ENCODE measurements around the gene PLEKHM2. TPM values are rescaled to one million over a fixed set of nuclear protein-coding genes. Genes with fewer than 3 reads are reported as not detected.

The PLEKHM2 gene
- total and polyA plus RNA-seq, 12 donors, result 63.7 to 106 (median 76.7) TPM

- peak overlapping the region in 7 of 10 donors; percentile 13 to 93 (median 89) for H3K27ac ChIP-seq
- DNase-seq, result no peak
Observed at GRCh38 chr1:15705184-15705566, 21.1 kb downstream of the PLEKHM2 start.

GRCh38 chr1:15706751-15707150 is 22.6 kb downstream of the PLEKHM2 start:
- Histone ChIP-seq H3K36me3 (peaks cover 0 to 28% (median 0%) of the 10 kb centered on the region in 9 donors), H3K4me1 (peaks cover 21 to 93% (median 55%) of the 10 kb centered on the region in 9 donors), H3K4me3 (no peak overlapping the region), H3K27ac (peak overlapping the region in 6 of 10 donors; percentile 14 to 92 (median 34)), H3K27me3 (no peaks in the 10 kb centered on the region), H3K9me3 (no peaks in the 10 kb centered on the region)
- peak in 2 of 8 donors; percentile 6 to 14 for ATAC-seq
- TF ChIP-seq CTCF (IDR thresholded peaks at IDR 0.05), result no peak
- intact Hi-C loops (cut with DNase I), result loop anchor here in 1 of 10 donors (10.0 kb wide), 1 partner anchor 92 kb away; the partner anchor contains the start of gene DDI2
- 43 to 60% methylated on average over 7 of the region's 7 CpGs for WGBS, 2 donors
- no peak for DNase-seq

More at GRCh38 chr1:15705184-15705566, 21.1 kb downstream of the PLEKHM2 start:
- intact Hi-C loops (cut with DNase I), result loop anchor here in 1 of 10 donors (10.0 kb wide), 1 partner anchor 90 kb away; the partner anchor contains the start of gene DDI2
- H3K36me3 ChIP-seq, result peaks cover 0 to 28% (median 0%) of the 10 kb centered on the region in 9 donors
- no peak for TF ChIP-seq CTCF (IDR thresholded peaks at IDR 0.05)
- H3K4me1 ChIP-seq, result peaks cover 23 to 97% (median 66%) of the 10 kb centered on the region in 9 donors
- no peak overlapping the region for H3K4me3 ChIP-seq
- H3K27me3 ChIP-seq, result no peaks in the 10 kb centered on the region
- ATAC-seq, result no peak
- 91 to 94% methylated on average over 11 of the region's 11 CpGs for WGBS, 2 donors
- H3K9me3 ChIP-seq, result no peaks in the 10 kb centered on the region

- no peak for DNase-seq
- Histone ChIP-seq H3K9me3 (no peaks in the 10 kb centered on the region), H3K36me3 (peaks cover 0 to 28% (median 0%) of the 10 kb centered on the region in 9 donors), H3K4me3 (no peak overlapping the region), H3K27me3 (no peaks in the 10 kb centered on the region), H3K4me1 (peaks cover 21 to 87% (median 60%) of the 10 kb centered on the region in 9 donors), H3K27ac (peak overlapping the region in 6 of 10 donors; percentile 28 to 92 (median 34))
- TF ChIP-seq CTCF (IDR thresholded peaks at IDR 0.05), result no peak
- intact Hi-C loops (cut with DNase I), result loop anchor here in 1 of 10 donors (10.0 kb wide), 1 partner anchor 93 kb away; the partner anchor contains the start of gene DDI2
- ATAC-seq, result no peak
- 65 to 69% methylated on average over 8 of the region's 8 CpGs for WGBS, 2 donors
Observed at GRCh38 chr1:15707239-15707925, 23.3 kb downstream of the PLEKHM2 start.

DNA sequence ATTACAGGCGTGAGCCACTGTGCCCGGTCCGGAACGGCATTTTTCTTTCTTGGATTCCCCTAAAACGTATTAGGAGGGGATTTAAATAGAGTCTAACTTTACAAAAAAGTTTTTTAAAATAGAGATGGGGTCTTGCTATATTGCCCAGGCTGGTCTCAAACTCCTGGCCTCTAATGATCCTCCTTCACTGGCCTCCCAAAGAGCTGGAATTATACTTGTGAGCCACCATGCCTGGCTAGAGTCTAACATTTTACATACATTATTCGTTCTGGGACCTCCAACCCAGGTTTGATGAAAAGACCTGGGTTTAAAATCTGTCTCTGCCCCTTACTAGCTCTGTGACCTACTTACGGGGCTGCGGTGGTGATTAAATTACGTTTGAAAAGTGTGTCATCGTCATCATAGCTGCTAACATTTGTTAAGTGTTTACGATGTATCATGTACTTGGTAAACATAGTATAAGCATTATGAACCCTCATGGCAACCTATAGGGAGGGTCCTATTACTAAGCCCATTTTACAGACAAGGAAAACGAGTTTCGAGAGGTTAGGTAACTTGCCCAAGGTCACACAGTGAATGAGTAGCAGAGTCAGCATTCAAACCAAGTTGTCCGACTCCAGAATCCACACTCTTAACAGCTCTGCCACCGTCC is 24.5 kb downstream of the PLEKHM2 start:
- Histone ChIP-seq H3K36me3 (peaks cover 0 to 28% (median 0%) of the 10 kb centered on the region in 9 donors), H3K27me3 (no peaks in the 10 kb centered on the region), H3K9me3 (no peaks in the 10 kb centered on the region), H3K27ac (peak overlapping the region in 2 of 10 donors; percentile 29 to 31), H3K4me1 (peaks cover 14 to 81% (median 59%) of the 10 kb centered on the region in 9 donors), H3K4me3 (no peak overlapping the region)
- TF ChIP-seq CTCF (IDR thresholded peaks at IDR 0.05), result no peak
- ATAC-seq, result no peak
- DNase-seq, result no peak
- intact Hi-C loops (cut with DNase I), result loop anchor here in 1 of 10 donors (10.0 kb wide), 1 partner anchor 94 kb away; the partner anchor contains the start of gene DDI2
- WGBS, 2 donors, result 83 to 94% methylated on average over 15 of the region's 15 CpGs
